Measurements from ENCODE around the gene DNM3. TPM values are rescaled to one million over a fixed set of nuclear protein-coding genes. Genes with fewer than 3 reads are reported as not detected.

Gene DNM3
- total RNA-seq, 1 experiment from 2014 or later: 2.7 TPM

GRCh38 chr1:172414331-172414730 lies 573.0 kb downstream of the DNM3 start:
- H3K14ac ChIP-seq (ENCODE audit: insufficient read depth, low read length): no peak overlapping the region
- no peak for TF ChIP-seq CTCF (conservative IDR thresholded peaks at IDR 0.05)
- no peak overlapping the region for H4K91ac ChIP-seq (ENCODE audit: insufficient read length, low read depth, low read length)
- DNase-seq: no peak
- Mint-ChIP-seq H3K36me3 (ENCODE audit: insufficient read depth in 1 of 3, low read depth in 3 of 3) (no peaks in the 10 kb centered on the region), H3K4me3 (no peak overlapping the region), H3K27ac (no peak overlapping the region), H3K27me3 (ENCODE audit: low read depth) (no peaks in the 10 kb centered on the region), H3K4me1 (peaks cover 11 to 14% of the 10 kb centered on the region in 2 experiments), H3K9me3 (no peaks in the 10 kb centered on the region)
- H3K23ac ChIP-seq (ENCODE audit: insufficient read length, low read depth, low read length): no peak overlapping the region
- H2BK15ac ChIP-seq (ENCODE audit: low read depth, low read length): no peak overlapping the region
- no peaks in the 10 kb centered on the region for H3K27me3 ChIP-seq (ENCODE audit: insufficient read depth, low read length)
- no peak overlapping the region for H2BK5ac ChIP-seq (ENCODE audit: insufficient read length, low read length)
- no peak overlapping the region for H3K9ac ChIP-seq (ENCODE audit: extremely low read depth, insufficient read length, low read length)
- H3K4ac ChIP-seq (ENCODE audit: low read depth, low read length): no peak overlapping the region
- no peak overlapping the region for H3T11ph ChIP-seq (ENCODE audit: low read length)
- H3K79me1 ChIP-seq (ENCODE audit: insufficient read depth, low read depth, low read length, poor library complexity, severe bottlenecking): no peaks in the 10 kb centered on the region
- no peak overlapping the region for H3K27ac ChIP-seq (ENCODE audit: insufficient read length, low read depth, low read length)
- no peak overlapping the region for H3K4me2 ChIP-seq (ENCODE audit: insufficient read depth, insufficient read length, low read length)
- H3K18ac ChIP-seq (ENCODE audit: insufficient read length, low read depth, low read length): no peak overlapping the region
- H4K8ac ChIP-seq (replicated peaks; ENCODE audit: insufficient read length, low read depth, low read length): no peak overlapping the region
- H3K4me1 ChIP-seq (ENCODE audit: insufficient read depth, low read length): no peaks in the 10 kb centered on the region
- H4K20me1 ChIP-seq (ENCODE audit: control insufficient read depth, insufficient read depth, insufficient read length): no peaks in the 10 kb centered on the region
- no peak overlapping the region for H2BK12ac ChIP-seq (ENCODE audit: insufficient read length, low read depth, low read length)
- no peaks in the 10 kb centered on the region for H3K23me2 ChIP-seq (ENCODE audit: insufficient read length, low read depth, low read length, poor library complexity, severe bottlenecking)
- H2BK120ac ChIP-seq (ENCODE audit: low read depth, low read length, poor library complexity, severe bottlenecking): no peak overlapping the region
- no peaks in the 10 kb centered on the region for H3K79me2 ChIP-seq (ENCODE audit: insufficient read depth, low read length)
- H3K9me3 ChIP-seq (ENCODE audit: control insufficient read depth, low read depth, low read length): no peaks in the 10 kb centered on the region
- no peak overlapping the region for H4K5ac ChIP-seq (ENCODE audit: insufficient read length, low read depth, low read length)
- H2BK20ac ChIP-seq (ENCODE audit: low read depth, low read length, poor library complexity, severe bottlenecking): no peak overlapping the region
- no peak overlapping the region for H2AK5ac ChIP-seq (ENCODE audit: insufficient read length, low read length)
- no peak overlapping the region for H2AFZ ChIP-seq (ENCODE audit: low read length)
- no peak overlapping the region for H3K56ac ChIP-seq (ENCODE audit: insufficient read length, low read depth, low read length)
